ENCODE measurements around the gene DGCR6.

DNA sequence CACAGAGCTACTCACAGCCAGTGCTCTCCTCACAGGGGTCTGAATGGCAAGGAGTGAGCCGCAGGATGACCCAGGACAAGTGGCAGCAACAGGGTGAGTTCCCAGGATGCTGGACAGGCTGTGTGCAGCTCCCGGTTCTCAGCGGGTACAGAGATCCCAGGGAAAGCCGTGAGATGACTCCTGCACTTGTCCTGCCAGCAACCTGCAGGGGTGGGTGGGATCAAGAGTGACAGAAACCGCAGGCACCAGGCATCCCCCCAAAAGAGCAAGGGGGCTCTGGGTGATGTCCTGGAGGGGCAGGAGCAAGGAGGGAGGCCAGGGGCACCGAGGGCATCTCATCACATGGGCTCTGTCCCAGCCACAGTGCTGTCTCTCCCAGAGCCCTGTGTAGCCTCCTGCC lies 45.9 kb downstream of the DGCR6 start:
- TF ChIP-seq POLR2AphosphoS5 (IDR thresholded peaks at IDR 0.05; ENCODE audit: low read depth, low read length), result no peak
- TF ChIP-seq POLR2A (IDR thresholded peaks at IDR 0.05; ENCODE audit: low read depth, low read length), result no peak
- TF ChIP-seq TAF1 (IDR thresholded peaks at IDR 0.05; ENCODE audit: borderline replicate concordance, low read depth, low read length), result no peak

Measured in GM12892 (cell line).